A204.1 (cell line): ENCODE measurements around the gene PLPPR3.
"Not testable (repeated sequence)": the region's sequence is repeated elsewhere in the genome, so short reads cannot be mapped to it uniquely, and the experiment has no call there.

Source experiments
- FAIRE-seq: peaks from 2 replicates; lab custom pipeline; 2012; peaks lifted over from hg19 to GRCh38; lab: Jason Lieb, UNC

PLPPR3 gene

GRCh38 chr19:853614-854220 is 32.0 kb upstream of the PLPPR3 start:
- FAIRE-seq, result not testable (repeated sequence)

- FAIRE-seq, result no peak
Measured at GRCh38 chr19:853014-853585, 31.3 kb upstream of the PLPPR3 start.

GRCh38 chr19:852136-853013 is 30.6 kb upstream of the PLPPR3 start, which contains the start of gene ELANE:
Gene ELANE (plus strand): TSS chr19:852303. CDS start chr19:852329, 26 bp downstream.
- FAIRE-seq, result no peak

GRCh38 chr19:850979-851335 is 29.2 kb upstream of the PLPPR3 start:
- no peak for FAIRE-seq

- FAIRE-seq, result no peak
Measured at GRCh38 chr19:850221-850978, 28.6 kb upstream of the PLPPR3 start.

- FAIRE-seq, result not testable (repeated sequence)
Measured at GRCh38 chr19:849195-849594, 27.4 kb upstream of the PLPPR3 start.

- FAIRE-seq, result no peak
Measured at GRCh38 chr19:848386-848921, 26.7 kb upstream of the PLPPR3 start.

- FAIRE-seq, result no peak
Measured at GRCh38 chr19:845707-846521, 24.2 kb upstream of the PLPPR3 start.

GRCh38 chr19:844546-844971 is 22.8 kb upstream of the PLPPR3 start:
- FAIRE-seq, result no peak

GRCh38 chr19:843836-844545 is 22.2 kb upstream of the PLPPR3 start:
- FAIRE-seq, result no peak

GRCh38 chr19:843180-843835 is 21.6 kb upstream of the PLPPR3 start:
- no peak for FAIRE-seq

- not testable (repeated sequence) for FAIRE-seq
Measured at GRCh38 chr19:842802-843179, 21.0 kb upstream of the PLPPR3 start.

- no peak for FAIRE-seq
Measured at GRCh38 chr19:840519-841206, 18.9 kb upstream of the PLPPR3 start, which contains the start of gene PRTN3. Gene PRTN3 (plus strand): TSS chr19:840999. CDS start chr19:841009, 10 bp downstream.

GRCh38 chr19:835210-835810 is 13.6 kb upstream of the PLPPR3 start:
- FAIRE-seq, result no peak

- FAIRE-seq, result no peak
Measured at GRCh38 chr19:834216-834615, 12.5 kb upstream of the PLPPR3 start.

- no peak for FAIRE-seq
Measured at GRCh38 chr19:831407-832369, 9.9 kb upstream of the PLPPR3 start.

GRCh38 chr19:829129-829758 is 7.5 kb upstream of the PLPPR3 start:
- FAIRE-seq, result no peak
